T-helper 17 cell (primary cell): ENCODE measurements around the gene SPACA9. TPM values are rescaled to one million over a fixed set of nuclear protein-coding genes. Genes with fewer than 3 reads are reported as not detected.

ENCODE experiments used
- ATAC-seq: fragments of 150-1000 bp; cut with Tn5 transposase; 2 replicates; pipeline ENCODE4 v1.10.0; 2021; ENCODE audit warnings: mild to moderate bottlenecking, moderate library complexity
- DNase-seq, 3 donors: peaks; one replicate each; pipeline versions ENCODE4 v3.0.0 to v3.0.0-alpha.2; 2020 to 2021
- H3K9me3 ChIP-seq: one replicate; pipeline ENCODE4 v1.7.0; 2013; ENCODE audit warnings: low read length, mild to moderate bottlenecking; ENCODE audit not compliant: control insufficient read depth, poor library complexity, severe bottlenecking
- H3K27ac Mint-ChIP-seq: one replicate; pipeline ENCODE4 v1.8.0; 2022; ENCODE audit warnings: mild to moderate bottlenecking, moderate library complexity, mixed read lengths
- H3K27me3 Mint-ChIP-seq: one replicate; pipeline ENCODE4 v1.8.0; 2022; ENCODE audit warnings: mixed read lengths
- H3K36me3 Mint-ChIP-seq: one replicate; pipeline ENCODE4 v1.8.0; 2022; ENCODE audit warnings: low read depth, mixed read lengths
- H3K4me1 Mint-ChIP-seq: one replicate; pipeline ENCODE4 v1.8.0; 2022; ENCODE audit warnings: mild to moderate bottlenecking, mixed read lengths
- H3K4me3 Mint-ChIP-seq: one replicate; pipeline ENCODE4 v1.8.0; 2022; ENCODE audit warnings: mild to moderate bottlenecking, moderate library complexity, mixed read lengths
- total RNA-seq, 4 donors: library from RNA in 2 of 4; stranded (reverse) in 2 of 4; gene quantifications; one replicate each; pipeline ENCODE4 v1.2.3 and lab custom pipeline; 2022 to 2026

Gene SPACA9
- total RNA-seq, 2 donors from 2014 or later: 0.52 to 0.86 TPM

DNA sequence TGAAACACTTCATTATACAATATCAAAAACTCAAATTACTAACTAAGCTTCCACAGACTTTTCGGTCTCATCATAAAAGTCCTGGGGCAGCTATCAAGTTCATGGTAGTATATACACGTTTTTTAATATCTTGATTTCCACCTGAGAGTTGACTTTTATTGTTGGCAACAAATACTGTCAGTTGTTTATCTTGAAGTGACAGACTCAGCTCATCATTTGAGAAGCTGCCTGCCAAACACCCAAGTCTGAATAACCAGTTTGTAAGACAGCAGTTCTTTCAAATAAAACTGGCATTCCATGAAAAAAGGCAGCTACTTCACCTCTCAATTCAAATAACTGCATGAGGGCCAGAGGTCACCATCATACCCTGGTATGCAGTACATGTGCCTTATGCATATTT lies 30.6 kb downstream of the SPACA9 start:
- Mint-ChIP-seq H3K27me3 (no peaks in the 10 kb centered on the region), H3K36me3 (peaks cover 6% of the 10 kb centered on the region), H3K27ac (peak overlapping the region; percentile 83), H3K4me1 (peaks cover 11% of the 10 kb centered on the region), H3K4me3 (no peak overlapping the region)
- H3K9me3 ChIP-seq: no peaks in the 10 kb centered on the region
- DNase-seq (no peak), ATAC-seq (no peak)

DNA sequence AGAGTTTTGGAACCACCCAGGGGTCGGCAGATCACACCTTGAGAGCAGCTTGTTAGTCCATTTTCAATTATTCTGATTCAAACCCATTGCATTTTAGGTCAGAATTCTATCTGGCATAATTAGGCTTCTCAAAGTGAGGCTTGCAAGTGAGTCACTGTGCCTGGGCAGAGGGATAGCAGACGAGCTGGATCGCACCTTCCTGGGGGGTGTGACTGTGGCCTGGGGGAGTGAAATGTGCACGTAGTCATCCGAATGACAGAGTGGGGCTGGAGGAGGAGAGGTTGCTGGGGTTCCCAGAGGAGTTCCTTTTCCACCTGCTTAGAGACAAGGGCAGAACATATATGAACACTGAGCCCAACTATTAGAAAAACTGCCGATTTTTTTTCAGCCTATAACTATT lies 31.7 kb downstream of the SPACA9 start:
- Mint-ChIP-seq H3K27ac (no peak overlapping the region), H3K27me3 (no peaks in the 10 kb centered on the region), H3K4me1 (peaks cover 11% of the 10 kb centered on the region), H3K36me3 (peaks cover 6% of the 10 kb centered on the region), H3K4me3 (no peak overlapping the region)
- H3K9me3 ChIP-seq: no peaks in the 10 kb centered on the region
- DNase-seq (no peak), ATAC-seq (no peak)

DNA sequence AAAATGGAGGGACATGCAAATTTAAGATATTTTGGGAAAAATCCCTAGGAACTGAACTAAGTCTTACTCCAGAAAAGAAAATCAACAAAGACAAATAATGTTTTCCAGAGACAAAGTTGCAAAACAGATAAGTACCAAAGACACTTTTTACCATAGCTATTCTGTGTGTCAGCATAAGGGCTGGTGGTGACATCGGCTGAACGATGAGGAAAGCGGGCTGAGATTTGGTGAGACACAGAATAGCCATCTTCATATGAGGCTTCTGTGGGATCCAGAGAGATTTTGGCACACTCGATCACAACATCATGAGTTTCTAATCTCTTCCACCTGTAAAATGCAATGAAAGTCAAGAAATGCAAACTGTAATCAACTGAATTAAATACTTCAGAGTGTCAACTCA lies 33.4 kb downstream of the SPACA9 start:
- ATAC-seq (no peak), DNase-seq (no peak)
- no peaks in the 10 kb centered on the region for H3K9me3 ChIP-seq
- Mint-ChIP-seq H3K27ac (no peak overlapping the region), H3K4me3 (no peak overlapping the region), H3K4me1 (peaks cover 11% of the 10 kb centered on the region), H3K36me3 (peaks cover 6% of the 10 kb centered on the region), H3K27me3 (no peaks in the 10 kb centered on the region)

DNA sequence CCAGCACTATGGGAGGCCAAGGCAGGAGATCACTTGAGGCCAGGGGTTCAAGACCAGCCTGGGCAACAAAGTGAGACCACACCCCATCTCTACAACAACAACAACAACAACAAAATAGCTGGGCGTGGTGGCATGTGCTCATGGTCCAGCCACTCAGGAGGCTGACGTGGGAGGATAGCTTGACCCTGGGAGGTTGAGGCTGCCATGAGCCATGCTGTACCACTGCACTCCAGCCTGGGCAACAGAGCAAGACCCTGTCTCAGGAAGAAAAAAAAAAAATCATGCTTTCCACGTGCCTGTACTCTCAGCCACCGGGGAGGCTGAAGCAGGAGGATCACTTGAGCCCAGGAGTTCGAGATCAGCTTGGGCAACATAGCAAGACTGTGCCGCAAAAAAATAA lies 36.2 kb downstream of the SPACA9 start:
- Mint-ChIP-seq H3K4me3 (no peak overlapping the region), H3K27ac (no peak overlapping the region), H3K4me1 (peaks cover 6% of the 10 kb centered on the region), H3K36me3 (peaks cover 16% of the 10 kb centered on the region), H3K27me3 (no peaks in the 10 kb centered on the region)
- ATAC-seq: no peak
- no peak for DNase-seq
- H3K9me3 ChIP-seq: no peaks in the 10 kb centered on the region

DNA sequence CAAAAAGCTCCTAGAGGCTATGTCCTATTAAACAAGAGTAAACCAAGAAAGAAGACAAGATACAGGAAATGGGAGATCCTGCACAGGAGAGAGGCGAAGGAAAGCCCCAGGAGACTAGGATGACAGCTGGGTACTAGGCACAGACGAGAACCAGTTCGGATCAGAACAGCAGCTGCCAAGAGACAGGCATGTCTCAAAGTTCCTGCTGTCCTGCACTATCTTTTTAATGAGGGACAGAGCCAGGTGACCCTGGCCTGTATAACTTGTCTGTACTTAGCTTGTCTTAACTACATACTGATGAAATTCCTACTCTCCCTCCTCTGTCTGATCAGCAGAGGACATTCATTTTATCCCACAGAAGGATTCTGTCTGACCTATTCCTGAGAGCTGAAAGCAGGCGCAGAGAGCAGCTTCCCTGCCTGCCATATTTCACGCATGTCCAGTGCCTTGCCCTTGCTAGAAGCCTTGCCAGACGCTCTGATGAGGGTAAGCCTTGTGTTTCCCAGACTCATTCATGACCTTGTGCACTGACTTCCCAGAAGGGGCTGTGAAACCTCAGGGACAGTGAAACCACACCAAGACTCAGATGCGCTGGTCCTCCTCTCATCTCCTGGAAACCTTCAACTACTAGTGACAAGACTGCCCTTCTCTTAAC lies 41.0 kb downstream of the SPACA9 start:
- Mint-ChIP-seq H3K36me3 (peaks cover 23% of the 10 kb centered on the region), H3K4me1 (peaks cover 4% of the 10 kb centered on the region), H3K27me3 (no peaks in the 10 kb centered on the region), H3K27ac (no peak overlapping the region), H3K4me3 (no peak overlapping the region)
- DNase-seq (no peak), ATAC-seq (no peak)
- H3K9me3 ChIP-seq: no peaks in the 10 kb centered on the region

DNA sequence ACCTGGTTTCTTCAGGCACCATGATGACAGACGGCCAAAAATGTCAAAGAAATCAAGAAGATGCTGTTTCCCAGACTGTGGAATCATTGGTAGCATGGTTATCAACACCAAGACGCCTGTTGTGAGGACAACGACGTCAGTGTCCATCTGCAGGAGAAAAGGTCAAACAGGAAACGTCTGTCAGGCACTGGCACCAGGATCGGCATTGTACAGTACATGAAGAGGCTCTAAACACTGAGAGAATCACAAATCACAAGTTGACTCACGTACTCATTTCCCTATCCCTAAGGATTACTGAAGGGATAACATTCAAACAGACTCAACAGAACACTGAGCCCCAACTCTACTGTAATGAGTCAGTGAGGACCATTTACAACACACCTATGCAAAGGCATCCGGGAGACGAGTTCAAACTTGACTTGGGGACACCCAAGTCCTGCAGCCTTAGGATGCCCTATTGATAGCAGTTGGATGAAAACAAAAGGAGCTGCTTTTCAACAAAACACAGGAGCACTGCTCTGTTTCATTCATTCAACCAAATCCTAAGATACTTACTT lies 44.7 kb downstream of the SPACA9 start:
- Mint-ChIP-seq H3K36me3 (peaks cover 23% of the 10 kb centered on the region), H3K4me1 (peaks cover 6% of the 10 kb centered on the region)

DNA sequence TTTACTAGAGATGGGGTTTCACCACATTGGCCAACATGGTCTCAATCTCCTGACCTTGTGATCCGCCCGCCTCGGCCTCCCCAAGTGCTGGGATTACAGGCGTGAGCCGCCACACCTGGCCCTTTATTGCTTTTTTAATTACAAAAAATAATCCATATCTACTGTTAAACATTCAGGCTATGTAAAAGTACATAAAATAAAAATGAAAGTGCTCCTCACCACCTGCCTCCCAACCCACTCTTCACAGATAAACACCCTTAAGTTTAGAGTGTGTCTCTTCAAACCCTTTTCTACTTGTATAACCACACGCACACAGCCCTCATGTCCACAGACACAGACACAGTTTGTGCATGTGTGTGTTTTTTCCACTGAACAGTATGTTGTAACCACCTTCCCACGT lies 49.0 kb downstream of the SPACA9 start:
- H3K27me3 Mint-ChIP-seq: no peaks in the 10 kb centered on the region
- no peak for DNase-seq
- peaks cover 10% of the 10 kb centered on the region for H3K4me1 Mint-ChIP-seq
- no peak overlapping the region for H3K27ac Mint-ChIP-seq
- H3K9me3 ChIP-seq: no peaks in the 10 kb centered on the region
- no peak overlapping the region for H3K4me3 Mint-ChIP-seq
- H3K36me3 Mint-ChIP-seq: peaks cover 15% of the 10 kb centered on the region
- ATAC-seq: no peak

More for the DNA sequence above, 44.7 kb downstream of the SPACA9 start:
- H3K9me3 ChIP-seq: no peaks in the 10 kb centered on the region
- ATAC-seq (no peak), DNase-seq (no peak)
- Mint-ChIP-seq H3K27me3 (no peaks in the 10 kb centered on the region), H3K27ac (no peak overlapping the region), H3K4me3 (no peak overlapping the region)

DNA sequence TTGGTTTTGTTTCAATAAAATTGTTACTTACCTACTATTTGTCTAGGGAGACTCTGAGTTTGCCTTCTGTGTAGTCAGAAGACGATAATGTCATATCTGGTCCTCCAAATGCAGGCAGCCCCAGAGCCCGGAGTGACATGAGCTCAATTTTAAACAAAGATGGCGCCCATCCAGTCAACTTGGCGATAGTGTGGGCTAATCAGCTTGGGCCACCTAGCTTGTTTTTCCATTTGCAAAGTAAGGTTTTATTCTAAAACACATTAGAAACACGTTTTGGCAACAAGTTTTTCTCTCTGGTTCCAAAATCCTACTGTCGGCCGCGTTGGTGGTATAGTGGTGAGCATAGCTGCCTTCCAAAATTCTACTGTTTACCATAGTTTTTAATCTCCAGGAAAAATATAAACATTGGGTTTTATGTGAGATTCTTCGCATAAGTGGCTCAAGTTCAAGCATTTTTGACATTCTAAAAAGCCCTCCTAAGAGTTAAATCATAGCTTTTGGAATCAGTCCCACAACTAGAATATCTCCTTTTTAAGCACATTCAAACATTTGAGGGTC lies 52.6 kb downstream of the SPACA9 start:
- Mint-ChIP-seq H3K4me3 (no peak overlapping the region), H3K27ac (no peak overlapping the region), H3K36me3 (peaks cover 11% of the 10 kb centered on the region), H3K4me1 (peaks cover 22% of the 10 kb centered on the region), H3K27me3 (no peaks in the 10 kb centered on the region)
- no peaks in the 10 kb centered on the region for H3K9me3 ChIP-seq
- ATAC-seq (no peak), DNase-seq (no peak)

DNA sequence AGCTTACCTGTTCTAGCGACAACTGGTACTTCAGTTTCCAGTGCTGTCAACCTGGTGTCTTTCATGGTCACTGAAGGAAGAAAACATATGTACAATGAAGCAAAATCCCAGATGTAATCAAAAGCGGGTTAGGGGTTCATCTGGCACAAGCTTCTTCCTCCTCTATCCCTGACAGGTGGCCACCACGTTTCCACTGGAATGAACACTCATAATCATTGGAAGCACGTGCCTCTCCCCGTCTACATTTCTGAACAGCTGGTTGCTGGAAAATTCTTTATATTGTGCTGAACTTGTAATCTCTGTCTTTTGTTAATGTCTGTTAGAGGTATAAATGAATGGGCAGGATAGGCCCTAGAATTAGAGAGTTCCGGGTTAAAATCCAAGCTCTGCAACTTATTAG lies 56.3 kb downstream of the SPACA9 start:
- H3K9me3 ChIP-seq: no peaks in the 10 kb centered on the region
- DNase-seq (no peak), ATAC-seq (no peak)
- H3K27me3 Mint-ChIP-seq: no peaks in the 10 kb centered on the region
- no peak overlapping the region for H3K27ac Mint-ChIP-seq
- peaks cover 21% of the 10 kb centered on the region for H3K4me1 Mint-ChIP-seq
- H3K36me3 Mint-ChIP-seq: peaks cover 6% of the 10 kb centered on the region
- no peak overlapping the region for H3K4me3 Mint-ChIP-seq

DNA sequence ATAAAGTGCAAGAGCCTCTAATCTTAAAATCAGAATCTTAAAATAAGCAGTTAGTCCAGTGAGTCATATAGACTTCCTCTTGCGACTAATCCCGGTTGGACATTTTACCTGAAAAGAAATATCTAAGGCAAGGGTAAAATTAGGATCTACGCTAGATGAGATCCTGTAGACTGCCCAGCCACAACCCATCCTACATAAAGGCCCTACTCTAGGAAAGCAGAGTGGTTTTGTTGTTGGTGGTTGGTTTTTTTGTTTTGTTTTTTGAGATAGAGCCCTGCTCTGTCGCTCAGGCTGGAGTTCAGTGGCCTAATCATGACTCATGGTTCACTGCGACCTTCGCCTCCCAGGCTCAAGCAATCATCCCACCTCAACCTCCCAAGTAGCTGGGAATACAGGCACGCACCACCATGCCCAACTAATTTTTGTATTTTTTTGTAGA lies 58.8 kb downstream of the SPACA9 start:
- no peaks in the 10 kb centered on the region for H3K9me3 ChIP-seq
- ATAC-seq (no peak), DNase-seq (no peak)
- H3K4me1 Mint-ChIP-seq: peaks cover 16% of the 10 kb centered on the region
- H3K4me3 Mint-ChIP-seq: no peak overlapping the region
- no peak overlapping the region for H3K27ac Mint-ChIP-seq
- H3K36me3 Mint-ChIP-seq: peaks cover 2% of the 10 kb centered on the region
- no peaks in the 10 kb centered on the region for H3K27me3 Mint-ChIP-seq

DNA sequence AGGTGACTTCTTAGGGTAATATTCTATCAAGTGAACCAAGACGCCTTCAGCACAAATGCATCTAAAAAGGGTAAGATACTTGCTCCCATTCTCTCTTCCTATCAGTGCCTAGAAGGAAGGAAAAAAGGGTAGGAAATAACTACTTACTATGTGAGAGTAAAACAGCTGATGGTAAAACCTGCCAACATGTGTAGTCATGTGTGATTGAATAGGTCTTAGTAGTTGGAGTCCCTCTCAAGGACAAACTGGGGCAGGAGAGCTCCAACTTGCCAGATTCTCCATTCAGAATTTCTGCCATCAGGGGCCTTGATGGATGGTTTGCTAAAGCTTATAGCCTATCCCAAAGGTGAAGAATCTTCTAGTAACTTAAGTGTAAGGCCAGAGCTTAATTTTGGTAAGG lies 60.5 kb downstream of the SPACA9 start:
- ATAC-seq (no peak), DNase-seq (no peak)
- H3K36me3 Mint-ChIP-seq: no peaks in the 10 kb centered on the region
- H3K27me3 Mint-ChIP-seq: no peaks in the 10 kb centered on the region
- peaks cover 18% of the 10 kb centered on the region for H3K4me1 Mint-ChIP-seq
- peak overlapping the region; percentile 8 for H3K27ac Mint-ChIP-seq
- H3K4me3 Mint-ChIP-seq: no peak overlapping the region
- no peaks in the 10 kb centered on the region for H3K9me3 ChIP-seq
